Natural killer cell (primary cell): ENCODE results near the gene BBS7. TPM values are rescaled to one million over a fixed set of nuclear protein-coding genes. Genes with fewer than 3 reads are reported as not detected.

Experiments used
- ATAC-seq, 3 donors: fragments of 150-1000 bp in 2 of 3; fragments of 200-7000 bp in 1 of 3; cut with Tn5 transposase; 1 replicate in 1 of 3; 2 replicates in 2 of 3; pipeline ENCODE4 v1.10.0; 2021; ENCODE audit warnings: mild to moderate bottlenecking in 2 of 3, moderate library complexity in 2 of 3
- DNase-seq, 2 donors: peaks; one replicate each; pipeline versions ENCODE4 v3.0.0 to v3.0.0-alpha.2; 2013 to 2021; ENCODE audit warnings: mixed read lengths in 1 of 2
- H3K27ac ChIP-seq: one replicate; pipeline ENCODE4 v1.5.1; 2013; ENCODE audit warnings: mild to moderate bottlenecking, low read length
- H3K27me3 ChIP-seq: one replicate; pipeline ENCODE4 v1.6.1; 2013; ENCODE audit warnings: low read length; ENCODE audit not compliant: control insufficient read depth, insufficient read depth
- H3K36me3 ChIP-seq: one replicate; pipeline ENCODE4 v1.6.1; 2013; ENCODE audit warnings: low read length; ENCODE audit not compliant: control insufficient read depth, insufficient read depth
- H3K4me1 ChIP-seq: one replicate; pipeline ENCODE4 v1.6.1; 2013; ENCODE audit warnings: low read length; ENCODE audit not compliant: control insufficient read depth, insufficient read depth
- H3K4me3 ChIP-seq: one replicate; pipeline ENCODE4 v1.5.1; 2013; ENCODE audit warnings: low read length
- H3K9me3 ChIP-seq: one replicate; pipeline ENCODE4 v1.6.1; 2013; ENCODE audit warnings: low read length; ENCODE audit not compliant: control insufficient read depth, insufficient read depth
- H3K27ac Mint-ChIP-seq, 2 donors: one replicate each; pipeline ENCODE4 v1.8.0; 2022; ENCODE audit warnings: mild to moderate bottlenecking in 2 of 2, mixed read lengths in 2 of 2, moderate library complexity in 1 of 2
- H3K27me3 Mint-ChIP-seq, 2 donors: one replicate each; pipeline ENCODE4 v1.8.0; 2022; ENCODE audit warnings: low read depth in 2 of 2, mixed read lengths in 2 of 2
- H3K36me3 Mint-ChIP-seq: one replicate; pipeline ENCODE4 v1.8.0; 2022; ENCODE audit warnings: mixed read lengths
- H3K4me1 Mint-ChIP-seq, 2 donors: one replicate each; pipeline ENCODE4 v1.8.0; 2022; ENCODE audit warnings: mixed read lengths in 2 of 2
- H3K4me3 Mint-ChIP-seq: one replicate; pipeline ENCODE4 v1.8.0; 2022; ENCODE audit warnings: mild to moderate bottlenecking, moderate library complexity, mixed read lengths
- H3K9me3 Mint-ChIP-seq, 2 donors: one replicate each; pipeline ENCODE4 v1.8.0; 2022; ENCODE audit warnings: mixed read lengths in 2 of 2
- CTCF ChIP-seq: fragments of 200-600 bp; IDR thresholded peaks from one replicate; pipeline ENCODE4 v1.8.0; 2022; ENCODE audit warnings: antibody characterized with exemption
- WGBS: methylation state at CpG from one replicate; pipeline ENCODE4 v1.1.7; 2013; ENCODE audit warnings: missing lambda C conversion rate; ENCODE audit not compliant: insufficient coverage; 5-methylcytosine and 5-hydroxymethylcytosine counted together
- intact Hi-C: fragments of 100-400 bp; cut with micrococcal nuclease; formaldehyde crosslinking; loops from one replicate; pipeline ENCODE4 v1.14.2; 2022
- total RNA-seq, 4 donors: library from RNA; stranded (reverse); fragments of 120-200 nt in 1 of 4; gene quantifications; one replicate each; pipeline versions ENCODE4 v1.2.3 to v1.2.4, GENCODE V29; 2013 to 2022

BBS7 gene
- total RNA-seq, 3 donors from 2014 or later (not counting 1 experiment from before 2014, with no cell fraction given), result 3.6 to 7.5 (median 4.9) TPM

- H3K4me1 ChIP-seq, result peaks cover 9% of the 10 kb centered on the region
- H3K36me3 Mint-ChIP-seq, result no peaks in the 10 kb centered on the region
- intact Hi-C loops, result loop anchor here (1.0 to 2.0 kb wide), 2 partner anchors 22 to 47 kb away; partner anchors contain the start of genes BBS7 and EXOSC9
- no peaks in the 10 kb centered on the region for H3K27me3 Mint-ChIP-seq
- H3K4me3 Mint-ChIP-seq, result peak within 1 kb of the TSS; percentile 91
- WGBS, result under 1% methylated on average over 63 of the region's 63 CpGs
- H3K4me1 Mint-ChIP-seq, result peaks cover 13 to 15% of the 10 kb centered on the region in 2 donors
- no peaks in the 10 kb centered on the region for H3K9me3 ChIP-seq
- peak within 1 kb of the TSS; percentile 67 for H3K4me3 ChIP-seq
- peak within 1 kb of the TSS; percentile 86 to 87 for H3K27ac Mint-ChIP-seq
- peak within 1 kb of the TSS; percentile 74 for H3K27ac ChIP-seq
- DNase-seq (peak; percentile 93 to 96), ATAC-seq (peak; percentile 98 to 99 (median 98))
- no peaks in the 10 kb centered on the region for H3K27me3 ChIP-seq
- no peaks in the 10 kb centered on the region for H3K9me3 Mint-ChIP-seq
- TF ChIP-seq CTCF, result no peak
- H3K36me3 ChIP-seq, result no peaks in the 10 kb centered on the region
These were observed 46.6 kb downstream of the BBS7 start, which contains the start of gene CCNA2 for GRCh38 chr4:121823505-121824170. Gene CCNA2 (minus strand): TSS chr4:121823883. CDS start chr4:121823628, 255 bp downstream.

- TF ChIP-seq CTCF, result no peak
- intact Hi-C loops, result no loop called here
- Mint-ChIP-seq H3K4me1 (peaks cover 13 to 15% of the 10 kb centered on the region in 2 donors), H3K27me3 (no peaks in the 10 kb centered on the region), H3K27ac (peak overlapping the region; percentile 56 to 86), H3K36me3 (no peaks in the 10 kb centered on the region), H3K9me3 (no peaks in the 10 kb centered on the region), H3K4me3 (peak overlapping the region; percentile 91)
- Histone ChIP-seq H3K27me3 (no peaks in the 10 kb centered on the region), H3K9me3 (no peaks in the 10 kb centered on the region), H3K4me3 (peak overlapping the region; percentile 67), H3K27ac (no peak overlapping the region), H3K4me1 (peaks cover 9% of the 10 kb centered on the region), H3K36me3 (peaks cover under 1% of the 10 kb centered on the region)
- ATAC-seq (no peak), DNase-seq (peak; percentile 17 to 61)
- WGBS, result under 1% methylated on average over 30 of the region's 30 CpGs
These were observed 47.3 kb downstream of the BBS7 start for GRCh38 chr4:121822796-121823504.

- ATAC-seq (no peak), DNase-seq (no peak)
- intact Hi-C loops, result no loop called here
- peaks cover 8% of the 10 kb centered on the region for H3K36me3 ChIP-seq
- H3K9me3 ChIP-seq, result no peaks in the 10 kb centered on the region
- no peak for TF ChIP-seq CTCF
- no peak overlapping the region for H3K27ac ChIP-seq
- no peaks in the 10 kb centered on the region for H3K27me3 Mint-ChIP-seq
- no peak overlapping the region for H3K27ac Mint-ChIP-seq
- peak overlapping the region; percentile 91 for H3K4me3 Mint-ChIP-seq
- peaks cover 13 to 15% of the 10 kb centered on the region in 2 donors for H3K4me1 Mint-ChIP-seq
- H3K4me3 ChIP-seq, result no peak overlapping the region
- H3K4me1 ChIP-seq, result peaks cover 9% of the 10 kb centered on the region
- whole genome bisulfite sequencing, result 100% methylated on average over 1 of the region's 1 CpG
- H3K27me3 ChIP-seq, result no peaks in the 10 kb centered on the region
- no peaks in the 10 kb centered on the region for H3K9me3 Mint-ChIP-seq
- no peaks in the 10 kb centered on the region for H3K36me3 Mint-ChIP-seq
These were observed 48.2 kb downstream of the BBS7 start for GRCh38 chr4:121822047-121822446.
